SK-N-SH (cell line): ENCODE data around the gene PREB. TPM values are rescaled to one million over a fixed set of nuclear protein-coding genes. Genes with fewer than 3 reads are reported as not detected.

Source experiments
- CTCF ChIA-PET: fragments of 300-600, 350-600 bp; formaldehyde crosslinking; extraction: SDS; loops from one replicate; lab custom pipeline; 2021; lab: Yijun Ruan, JAX
- POLR2A ChIA-PET: fragments of 350-600 bp; sonication (Branson Sonifier 250); formaldehyde crosslinking; extraction: SDS; loops from one replicate; lab custom pipeline; 2020; ENCODE audit warnings: antibody characterized with exemption, inconsistent platforms; lab: Yijun Ruan, JAX
- DNase-seq: peaks from one replicate; pipeline ENCODE4 v3.0.0; 2012
- H2AFZ ChIP-seq: fragments of 200-600 bp; sonication (generic); 2 replicates; pipeline ENCODE4 v1.8.1; 2016; ENCODE audit warnings: antibody characterized with exemption, mild to moderate bottlenecking, low read depth
- H3F3A ChIP-seq: fragments of 200-600 bp; sonication (generic); replicated peaks from 2 replicates; pipeline ENCODE3; 2016; ENCODE audit warnings: antibody characterized with exemption, mild to moderate bottlenecking; ENCODE audit not compliant: insufficient read depth
- H3K27ac ChIP-seq, 2 experiments: fragments of 200-500 bp in 1 of 2; fragments of 200-600 bp in 1 of 2; sonication (Bioruptor generic) in 1 of 2; sonication (generic), shearing (Covaris generic) in 1 of 2; 2 replicates each; pipeline versions ENCODE4 v1.5.1 to v1.6.1; 2014 to 2016; ENCODE audit warnings: low read depth in 2 of 2, inconsistent platforms in 1 of 2, low read length in 1 of 2, mild to moderate bottlenecking in 1 of 2, mixed read lengths in 1 of 2
- H3K27me3 ChIP-seq: fragments of 200-600 bp; sonication (generic), shearing (Covaris generic); 2 replicates; pipeline ENCODE4 v1.6.1; 2016; ENCODE audit warnings: mixed run types; ENCODE audit not compliant: insufficient read depth
- H3K36me3 ChIP-seq, 2 experiments: fragments of 200-500 bp in 1 of 2; fragments of 200-600 bp in 1 of 2; sonication (Bioruptor generic) in 1 of 2; sonication (generic) in 1 of 2; replicated peaks in 1 of 2; 2 replicates each; pipeline versions ENCODE3 to v1.5.1; 2014 to 2016; ENCODE audit warnings: low read length in 1 of 2, mild to moderate bottlenecking in 1 of 2; ENCODE audit not compliant: insufficient read depth in 2 of 2, control insufficient read depth in 1 of 2
- H3K4me1 ChIP-seq, 2 experiments: fragments of 200-500 bp in 1 of 2; fragments of 200-600 bp in 1 of 2; sonication (Bioruptor generic) in 1 of 2; sonication (generic), shearing (Covaris generic) in 1 of 2; 2 replicates each; pipeline versions ENCODE4 v1.5.1 to v1.6.1; 2014 to 2016; ENCODE audit warnings: low read depth in 1 of 2, low read length in 1 of 2, mixed run types in 1 of 2; ENCODE audit not compliant: insufficient read depth in 2 of 2, control insufficient read depth in 1 of 2
- H3K4me2 ChIP-seq: fragments of 200-600 bp; sonication (generic), shearing (Covaris generic); 2 replicates; pipeline ENCODE4 v1.6.1; 2017; ENCODE audit warnings: mixed run types
- H3K4me3 ChIP-seq, 2 experiments: fragments of 200-500 bp in 1 of 2; fragments of 200-600 bp in 1 of 2; sonication (Bioruptor generic) in 1 of 2; sonication (generic), shearing (Covaris generic) in 1 of 2; 2 replicates each; pipeline versions ENCODE4 v1.5.1 to v1.8.1; 2014 to 2016; ENCODE audit warnings: low read depth in 2 of 2, inconsistent platforms in 1 of 2, low read length in 1 of 2, mild to moderate bottlenecking in 1 of 2, mixed read lengths in 1 of 2, moderate library complexity in 1 of 2
- H3K79me2 ChIP-seq: fragments of 200-600 bp; sonication (generic); 2 replicates; pipeline ENCODE4 v1.8.1; 2017; ENCODE audit warnings: mild to moderate bottlenecking; ENCODE audit not compliant: insufficient read depth
- H3K9ac ChIP-seq: fragments of 200-600 bp; sonication (generic); 2 replicates; pipeline ENCODE4 v1.6.1; 2017; ENCODE audit warnings: mixed run types
- H3K9me2 ChIP-seq: fragments of 200-600 bp; sonication (generic); 2 replicates; pipeline ENCODE4 v1.6.1; 2017; ENCODE audit warnings: mixed run types
- H3K9me3 ChIP-seq: fragments of 200-600 bp; sonication (generic); 2 replicates; pipeline ENCODE4 v1.6.1; 2017; ENCODE audit warnings: mixed run types, mild to moderate bottlenecking, moderate library complexity
- H4K20me1 ChIP-seq: fragments of 200-600 bp; sonication (generic); 2 replicates; pipeline ENCODE4 v1.6.1; 2017; ENCODE audit warnings: mild to moderate bottlenecking, mixed run types; ENCODE audit not compliant: insufficient read depth
- CHD2 ChIP-seq: fragments of 150-350 bp; IDR thresholded peaks from 2 replicates; pipeline ENCODE4 v1.6.1; 2018; ENCODE audit warnings: low read length; ENCODE audit not compliant: partially characterized antibody
- ELF1 ChIP-seq: IDR thresholded peaks from 2 replicates; pipeline ENCODE4 v1.4.0; 2012
- FOSL2 ChIP-seq: IDR thresholded peaks from 2 replicates; pipeline ENCODE4 v1.4.0; 2012; ENCODE audit warnings: low read depth, mild to moderate bottlenecking, moderate library complexity, borderline replicate concordance
- FOXJ3 ChIP-seq: sonication (generic); formaldehyde crosslinking; IDR thresholded peaks from 2 replicates; pipeline ENCODE4 v1.5.1; 2020; ENCODE audit warnings: mild to moderate bottlenecking, missing genetic modification reagents
- GATA2 ChIP-seq: sonication (generic); formaldehyde crosslinking; IDR thresholded peaks from 2 replicates; pipeline ENCODE4 v1.5.0; 2020; ENCODE audit warnings: mild to moderate bottlenecking, missing genetic modification reagents
- MAX ChIP-seq: IDR thresholded peaks from 2 replicates; pipeline ENCODE4 v1.4.0; 2012; ENCODE audit warnings: low read depth
- MXI1 ChIP-seq: IDR thresholded peaks from 2 replicates; pipeline ENCODE4 v1.6.1; 2012; ENCODE audit warnings: mild to moderate bottlenecking, low read depth, low read length, improper control_type of control experiment
- NRF1 ChIP-seq: IDR thresholded peaks from 2 replicates; pipeline ENCODE4 v1.6.1; 2012; ENCODE audit warnings: low read depth, mild to moderate bottlenecking, low read length
- PBX3 ChIP-seq: IDR thresholded peaks from 2 replicates; pipeline ENCODE4; 2012
- POLR2AphosphoS5 ChIP-seq: IDR thresholded peaks from 2 replicates; pipeline ENCODE4 v1.6.1; 2012; ENCODE audit warnings: low read depth, low read length
- RAD21 ChIP-seq: IDR thresholded peaks from 2 replicates; pipeline ENCODE4 v1.6.1; 2012; ENCODE audit warnings: mild to moderate bottlenecking, low read length
- RXRA ChIP-seq: IDR thresholded peaks from 2 replicates; pipeline ENCODE4 v1.4.0; 2012; ENCODE audit warnings: low read depth, mild to moderate bottlenecking, borderline replicate concordance
- SIN3A ChIP-seq: IDR thresholded peaks from 2 replicates; pipeline ENCODE4 v1.6.1; 2012; ENCODE audit warnings: low read depth, mild to moderate bottlenecking, low read length, moderate library complexity, borderline replicate concordance
- SMC3 ChIP-seq: IDR thresholded peaks from 2 replicates; pipeline ENCODE4 v1.6.1; 2012; ENCODE audit warnings: low read depth, low read length, improper control_type of control experiment
- TAF1 ChIP-seq: IDR thresholded peaks from 2 replicates; pipeline ENCODE4 v1.6.1; 2012; ENCODE audit warnings: low read depth, mild to moderate bottlenecking, low read length, moderate library complexity, borderline replicate concordance
- TEAD4 ChIP-seq: IDR thresholded peaks from 2 replicates; pipeline ENCODE4 v1.4.0; 2012; ENCODE audit warnings: mild to moderate bottlenecking, borderline replicate concordance; ENCODE audit not compliant: insufficient read depth
- YY1 ChIP-seq: IDR thresholded peaks from 2 replicates; pipeline ENCODE4 v1.4.0; 2012; ENCODE audit warnings: low read depth, mild to moderate bottlenecking
- ZBTB33 ChIP-seq: IDR thresholded peaks from 2 replicates; pipeline ENCODE4 v1.4.0; 2012; ENCODE audit warnings: low read depth, borderline replicate concordance
- WGBS: methylation state at CpG from one replicate; pipeline ENCODE4 v1.1.6; 2017; ENCODE audit warnings: low lambda C conversion rate; 5-methylcytosine and 5-hydroxymethylcytosine counted together
- polyA plus RNA-seq, 3 experiments: library from polyadenylated mRNA; depleted of rRNA; stranded (reverse); fragments of >200 nt; gene quantifications; 2 replicates each; pipeline ENCODE4 v1.2.3, GENCODE V29; 2012
- TF ChIP-seq, protein P1 (sequence below): IDR thresholded peaks from 2 replicates; pipeline ENCODE4 v1.6.1; 2012; ENCODE audit warnings: mild to moderate bottlenecking, low read depth, low read length, moderate library complexity

PREB gene
- polyA plus RNA-seq, 1 of the 3 experiments (the other 2 are of a cell fraction) = 47.9 TPM

GRCh38 chr2:27118525-27119329 lies 15.7 kb downstream of the PREB start, which contains the start of gene CGREF1:
TSS of gene CGREF1 (minus strand) at chr2:27119128. CDS start at chr2:27104366, 14,762 bp downstream.
- peak; percentile 91; the same call in 1 of the 2 replicates for TF ChIP-seq MXI1
- no peak for TF ChIP-seq ZBTB33
- TF ChIP-seq CHD2 = peak; percentile 45
- TF ChIP-seq NRF1 = peak; percentile 76
- 10% methylated on average over 46 of the region's 84 CpGs for WGBS
- Histone ChIP-seq H3K79me2 (no peaks in the 10 kb centered on the region), H3K4me2 (peak within 1 kb of the TSS; percentile 80), H3F3A (peaks cover 3% of the 10 kb centered on the region), H3K9me2 (no peaks in the 10 kb centered on the region), H3K27me3 (no peaks in the 10 kb centered on the region), H3K4me1 (peaks cover 0 to 15% of the 10 kb centered on the region in 2 experiments; a peak in 1 of 4 replicates), H4K20me1 (no peaks in the 10 kb centered on the region), H3K36me3 (no peaks in the 10 kb centered on the region), H2AFZ (peak within 1 kb of the TSS; percentile 59; the same call in 1 of the 2 replicates), H3K9ac (no peak within 1 kb of the TSS), H3K9me3 (no peaks in the 10 kb centered on the region), H3K27ac (peak within 1 kb of the TSS in 1 of 2 experiments; percentile 48; a peak in 1 of 4 replicates), H3K4me3 (peak within 1 kb of the TSS; percentile 60 to 70)
- peak; percentile 95 for DNase-seq
- ChIA-PET CTCF (interaction anchor here (0.6 to 3.6 kb wide), 9 partner anchors 10 to 161 kb away, joined by 3 to 13 read pairs (median 4); no protein-coding TSS in a partner anchor), POLR2A (interaction anchor here (0.5 to 0.9 kb wide), 6 partner anchors 13 to 1086 kb away, joined by 3 to 5 read pairs (median 3); no protein-coding TSS in a partner anchor)

- H4K20me1 ChIP-seq = no peaks in the 10 kb centered on the region
- POLR2A ChIA-PET = interaction anchor here (0.5 to 0.9 kb wide), 5 partner anchors 13 to 1085 kb away, joined by 3 read pairs; no protein-coding TSS in a partner anchor
- no peak for TF ChIP-seq SIN3A
- no peak for TF ChIP-seq SMC3
- no peak for TF ChIP-seq FOXJ3 (CRISPR knock-in tag)
- TF ChIP-seq TAF1 = no peak
- TF ChIP-seq MAX = no peak
- no peak for TF ChIP-seq RXRA
- no peak for TF ChIP-seq RAD21
- no peak for TF ChIP-seq POLR2AphosphoS5
- TF ChIP-seq ELF1 = no peak
- TF ChIP-seq, protein P1, sequence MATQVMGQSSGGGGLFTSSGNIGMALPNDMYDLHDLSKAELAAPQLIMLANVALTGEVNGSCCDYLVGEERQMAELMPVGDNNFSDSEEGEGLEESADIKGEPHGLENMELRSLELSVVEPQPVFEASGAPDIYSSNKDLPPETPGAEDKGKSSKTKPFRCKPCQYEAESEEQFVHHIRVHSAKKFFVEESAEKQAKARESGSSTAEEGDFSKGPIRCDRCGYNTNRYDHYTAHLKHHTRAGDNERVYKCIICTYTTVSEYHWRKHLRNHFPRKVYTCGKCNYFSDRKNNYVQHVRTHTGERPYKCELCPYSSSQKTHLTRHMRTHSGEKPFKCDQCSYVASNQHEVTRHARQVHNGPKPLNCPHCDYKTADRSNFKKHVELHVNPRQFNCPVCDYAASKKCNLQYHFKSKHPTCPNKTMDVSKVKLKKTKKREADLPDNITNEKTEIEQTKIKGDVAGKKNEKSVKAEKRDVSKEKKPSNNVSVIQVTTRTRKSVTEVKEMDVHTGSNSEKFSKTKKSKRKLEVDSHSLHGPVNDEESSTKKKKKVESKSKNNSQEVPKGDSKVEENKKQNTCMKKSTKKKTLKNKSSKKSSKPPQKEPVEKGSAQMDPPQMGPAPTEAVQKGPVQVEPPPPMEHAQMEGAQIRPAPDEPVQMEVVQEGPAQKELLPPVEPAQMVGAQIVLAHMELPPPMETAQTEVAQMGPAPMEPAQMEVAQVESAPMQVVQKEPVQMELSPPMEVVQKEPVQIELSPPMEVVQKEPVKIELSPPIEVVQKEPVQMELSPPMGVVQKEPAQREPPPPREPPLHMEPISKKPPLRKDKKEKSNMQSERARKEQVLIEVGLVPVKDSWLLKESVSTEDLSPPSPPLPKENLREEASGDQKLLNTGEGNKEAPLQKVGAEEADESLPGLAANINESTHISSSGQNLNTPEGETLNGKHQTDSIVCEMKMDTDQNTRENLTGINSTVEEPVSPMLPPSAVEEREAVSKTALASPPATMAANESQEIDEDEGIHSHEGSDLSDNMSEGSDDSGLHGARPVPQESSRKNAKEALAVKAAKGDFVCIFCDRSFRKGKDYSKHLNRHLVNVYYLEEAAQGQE = no peak
- no peak for TF ChIP-seq GATA2
- TF ChIP-seq PBX3 = no peak
- TF ChIP-seq TEAD4 = no peak
- no peak for TF ChIP-seq FOSL2
- TF ChIP-seq YY1 = no peak
Observed at GRCh38 chr2:27117995-27118524, 16.4 kb downstream of the PREB start.

More at GRCh38 chr2:27117995-27118524, 16.4 kb downstream of the PREB start:
- Histone ChIP-seq H3K9me3 (no peaks in the 10 kb centered on the region), H3K4me1 (peaks cover 0 to 12% of the 10 kb centered on the region in 2 experiments; a peak in 1 of 4 replicates), H3K36me3 (no peaks in the 10 kb centered on the region), H3K27me3 (no peaks in the 10 kb centered on the region), H3K9me2 (no peaks in the 10 kb centered on the region), H3F3A (peaks cover 3% of the 10 kb centered on the region), H3K27ac (peak overlapping the region in 1 of 2 experiments; percentile 48; a peak in 1 of 4 replicates), H3K4me2 (peak overlapping the region; percentile 80), H3K9ac (no peak overlapping the region), H3K79me2 (no peaks in the 10 kb centered on the region), H2AFZ (peak overlapping the region; percentile 59; the same call in 1 of the 2 replicates), H3K4me3 (peak overlapping the region; percentile 60 to 70)
- 43% methylated on average over 14 of the region's 14 CpGs for WGBS
- CTCF ChIA-PET = interaction anchor here (0.8 to 3.6 kb wide), 8 partner anchors 16 to 162 kb away, joined by 3 to 13 read pairs (median 4); no protein-coding TSS in a partner anchor
- DNase-seq = peak; percentile 52
